ENCODE data around the gene KRT222.

GRCh38 chr17:40617678-40618240 is 47.2 kb downstream of the KRT222 start:
- TF ChIP-seq, protein P1, sequence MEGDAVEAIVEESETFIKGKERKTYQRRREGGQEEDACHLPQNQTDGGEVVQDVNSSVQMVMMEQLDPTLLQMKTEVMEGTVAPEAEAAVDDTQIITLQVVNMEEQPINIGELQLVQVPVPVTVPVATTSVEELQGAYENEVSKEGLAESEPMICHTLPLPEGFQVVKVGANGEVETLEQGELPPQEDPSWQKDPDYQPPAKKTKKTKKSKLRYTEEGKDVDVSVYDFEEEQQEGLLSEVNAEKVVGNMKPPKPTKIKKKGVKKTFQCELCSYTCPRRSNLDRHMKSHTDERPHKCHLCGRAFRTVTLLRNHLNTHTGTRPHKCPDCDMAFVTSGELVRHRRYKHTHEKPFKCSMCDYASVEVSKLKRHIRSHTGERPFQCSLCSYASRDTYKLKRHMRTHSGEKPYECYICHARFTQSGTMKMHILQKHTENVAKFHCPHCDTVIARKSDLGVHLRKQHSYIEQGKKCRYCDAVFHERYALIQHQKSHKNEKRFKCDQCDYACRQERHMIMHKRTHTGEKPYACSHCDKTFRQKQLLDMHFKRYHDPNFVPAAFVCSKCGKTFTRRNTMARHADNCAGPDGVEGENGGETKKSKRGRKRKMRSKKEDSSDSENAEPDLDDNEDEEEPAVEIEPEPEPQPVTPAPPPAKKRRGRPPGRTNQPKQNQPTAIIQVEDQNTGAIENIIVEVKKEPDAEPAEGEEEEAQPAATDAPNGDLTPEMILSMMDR (IDR thresholded peaks at IDR 0.05), result no peak
- no peak for TF ChIP-seq ZFX (IDR thresholded peaks at IDR 0.05; ENCODE audit: borderline replicate concordance)

Measured in 22Rv1 (cell line).